Measurements from ENCODE around the gene CCR4. TPM values are rescaled to one million over a fixed set of nuclear protein-coding genes. Genes with fewer than 3 reads are reported as not detected.
"Not testable (repeated sequence)": the region's sequence is repeated elsewhere in the genome, so short reads cannot be mapped to it uniquely, and the experiment has no call there.

The CCR4 gene
- polyA plus RNA-seq, 1 donor (not counting 4 experiments of a cell fraction or from before 2014, with no cell fraction given) = not detected

- Histone ChIP-seq H3K9ac (ENCODE audit: control insufficient read depth, extremely low read depth, insufficient read depth, low read length) (no peak overlapping the region), H3K4me1 (ENCODE audit: control insufficient read depth, extremely low read depth, insufficient read depth, low read length) (no peaks in the 10 kb centered on the region), H3K79me2 (ENCODE audit: control insufficient read depth, insufficient read depth, low read length) (no peaks in the 10 kb centered on the region), H3K9me3 (ENCODE audit: control insufficient read depth, low read depth, low read length) (no peaks in the 10 kb centered on the region), H3K4me3 (ENCODE audit: control insufficient read depth in 2 of 3, extremely low read depth in 1 of 3, insufficient read depth in 2 of 3, low read depth in 1 of 3, low read length in 3 of 3) (no peak overlapping the region), H3K36me3 (ENCODE audit: control insufficient read depth in 2 of 2, extremely low read depth in 1 of 2, insufficient read depth in 2 of 2, low read length in 2 of 2) (no peaks in the 10 kb centered on the region), H3K4me2 (ENCODE audit: control insufficient read depth, extremely low read depth, insufficient read depth, low read depth, low read length) (no peak overlapping the region), H3K27me3 (ENCODE audit: control insufficient read depth, extremely low read depth, insufficient read depth, low read length) (no peaks in the 10 kb centered on the region), H3K9me1 (ENCODE audit: control insufficient read depth, extremely low read depth, insufficient read depth, low read length) (no peaks in the 10 kb centered on the region), H3K27ac (ENCODE audit: control insufficient read depth, insufficient read depth, low read length) (no peak overlapping the region), H2AFZ (ENCODE audit: control insufficient read depth, low read length) (no peak overlapping the region), H4K20me1 (ENCODE audit: control insufficient read depth, extremely low read depth, insufficient read depth, low read length) (no peaks in the 10 kb centered on the region)
- no peak for DNase-seq (ENCODE audit: low read depth, low spot score)
- FAIRE-seq = no peak
- TF ChIP-seq CTCF (optimal IDR thresholded peaks at IDR 0.05 in 1 of 3, IDR thresholded peaks at IDR 0.05 in 1 of 3, conservative IDR thresholded peaks at IDR 0.05 in 1 of 3; ENCODE audit: extremely low read depth in 1 of 3, insufficient read depth in 2 of 3, low read length in 3 of 3) (no peak), EZH2 (IDR thresholded peaks at IDR 0.05; ENCODE audit: low read length) (no peak)
- dilution Hi-C loops (cut with MboI; ENCODE audit: extremely low pct_ligation_motif_present, low sequenced_read_pairs) = no loop called here
Observed at GRCh38 chr3:32978331-32978730, 26.9 kb downstream of the CCR4 start.

- FAIRE-seq = no peak
- TF ChIP-seq EZH2 (IDR thresholded peaks at IDR 0.05; ENCODE audit: low read length) (no peak), CTCF (optimal IDR thresholded peaks at IDR 0.05 in 1 of 3, IDR thresholded peaks at IDR 0.05 in 1 of 3, conservative IDR thresholded peaks at IDR 0.05 in 1 of 3; ENCODE audit: extremely low read depth in 1 of 3, insufficient read depth in 2 of 3, low read length in 3 of 3) (no peak)
Observed at GRCh38 chr3:32983124-32983523, 31.7 kb downstream of the CCR4 start.

GRCh38 chr3:32984918-32985317, 33.5 kb downstream of the CCR4 start:
- H3K36me3 ChIP-seq (ENCODE audit: control insufficient read depth in 2 of 2, extremely low read depth in 1 of 2, insufficient read depth in 2 of 2, low read length in 2 of 2); H2AFZ ChIP-seq (ENCODE audit: control insufficient read depth, low read length); H3K4me3 ChIP-seq (ENCODE audit: control insufficient read depth in 2 of 3, extremely low read depth in 1 of 3, insufficient read depth in 2 of 3, low read depth in 1 of 3, low read length in 3 of 3); H3K27me3 ChIP-seq (ENCODE audit: control insufficient read depth, extremely low read depth, insufficient read depth, low read length); H3K9me1 ChIP-seq (ENCODE audit: control insufficient read depth, extremely low read depth, insufficient read depth, low read length); H3K4me2 ChIP-seq (ENCODE audit: control insufficient read depth, extremely low read depth, insufficient read depth, low read depth, low read length); H3K9ac ChIP-seq (ENCODE audit: control insufficient read depth, extremely low read depth, insufficient read depth, low read length); DNase-seq (ENCODE audit: low read depth, low spot score); dilution Hi-C loops (cut with MboI; ENCODE audit: extremely low pct_ligation_motif_present, low sequenced_read_pairs); FAIRE-seq; H3K79me2 ChIP-seq (ENCODE audit: control insufficient read depth, insufficient read depth, low read length); H4K20me1 ChIP-seq (ENCODE audit: control insufficient read depth, extremely low read depth, insufficient read depth, low read length); H3K27ac ChIP-seq (ENCODE audit: control insufficient read depth, insufficient read depth, low read length); H3K4me1 ChIP-seq (ENCODE audit: control insufficient read depth, extremely low read depth, insufficient read depth, low read length); H3K9me3 ChIP-seq (ENCODE audit: control insufficient read depth, low read depth, low read length): not testable (repeated sequence)

More at GRCh38 chr3:32983124-32983523, 31.7 kb downstream of the CCR4 start:
- no peaks in the 10 kb centered on the region for H3K4me1 ChIP-seq (ENCODE audit: control insufficient read depth, extremely low read depth, insufficient read depth, low read length)
- H2AFZ ChIP-seq (ENCODE audit: control insufficient read depth, low read length) = no peak overlapping the region
- no peaks in the 10 kb centered on the region for H3K79me2 ChIP-seq (ENCODE audit: control insufficient read depth, insufficient read depth, low read length)
- dilution Hi-C loops (cut with MboI; ENCODE audit: extremely low pct_ligation_motif_present, low sequenced_read_pairs) = no loop called here
- H3K4me3 ChIP-seq (ENCODE audit: control insufficient read depth in 2 of 3, extremely low read depth in 1 of 3, insufficient read depth in 2 of 3, low read depth in 1 of 3, low read length in 3 of 3) = no peak overlapping the region
- H3K9me3 ChIP-seq (ENCODE audit: control insufficient read depth, low read depth, low read length) = no peaks in the 10 kb centered on the region
- H4K20me1 ChIP-seq (ENCODE audit: control insufficient read depth, extremely low read depth, insufficient read depth, low read length) = no peaks in the 10 kb centered on the region
- H3K27ac ChIP-seq (ENCODE audit: control insufficient read depth, insufficient read depth, low read length) = no peak overlapping the region
- no peak overlapping the region for H3K4me2 ChIP-seq (ENCODE audit: control insufficient read depth, extremely low read depth, insufficient read depth, low read depth, low read length)
- no peaks in the 10 kb centered on the region for H3K9me1 ChIP-seq (ENCODE audit: control insufficient read depth, extremely low read depth, insufficient read depth, low read length)
- DNase-seq (ENCODE audit: low read depth, low spot score) = no peak
- no peaks in the 10 kb centered on the region for H3K36me3 ChIP-seq (ENCODE audit: control insufficient read depth in 2 of 2, extremely low read depth in 1 of 2, insufficient read depth in 2 of 2, low read length in 2 of 2)
- no peaks in the 10 kb centered on the region for H3K27me3 ChIP-seq (ENCODE audit: control insufficient read depth, extremely low read depth, insufficient read depth, low read length)
- no peak overlapping the region for H3K9ac ChIP-seq (ENCODE audit: control insufficient read depth, extremely low read depth, insufficient read depth, low read length)

Data from keratinocyte (primary cell).